Fibroblast of upper back skin (primary cell): ENCODE results near the gene MTHFD2L.

ENCODE experiments used
- DNase-seq: peaks from one replicate; pipeline ENCODE4 v3.0.0-alpha.2; 2013

The MTHFD2L gene

GRCh38 chr4:74133786-74134499, 24.0 kb upstream of the MTHFD2L start:
- peak; percentile 92 for DNase-seq

- DNase-seq: no peak
Measured at GRCh38 chr4:74134500-74134852, 23.4 kb upstream of the MTHFD2L start.

- DNase-seq: no peak
Measured at GRCh38 chr4:74146581-74147129, 11.3 kb upstream of the MTHFD2L start.

GRCh38 chr4:74148205-74148604, 9.7 kb upstream of the MTHFD2L start:
- DNase-seq: no peak

- DNase-seq: no peak
Measured at GRCh38 chr4:74152836-74153235, 5.1 kb upstream of the MTHFD2L start.

GRCh38 chr4:74156521-74156920, 1.4 kb upstream of the MTHFD2L start:
- no peak for DNase-seq

GRCh38 chr4:74157154-74157553, 764 bp upstream of the MTHFD2L start:
- peak; percentile 38 for DNase-seq

GRCh38 chr4:74158466-74159142, 686 bp downstream of the MTHFD2L start:
- no peak for DNase-seq

GRCh38 chr4:74159143-74159709, 1.3 kb downstream of the MTHFD2L start:
- no peak for DNase-seq

GRCh38 chr4:74161666-74162450, 3.9 kb downstream of the MTHFD2L start:
- no peak for DNase-seq

- DNase-seq: no peak
Measured at GRCh38 chr4:74166135-74166534, 8.2 kb downstream of the MTHFD2L start.

- DNase-seq: no peak
Measured at GRCh38 chr4:74166818-74167217, 8.9 kb downstream of the MTHFD2L start.

- no peak for DNase-seq
Measured at GRCh38 chr4:74167585-74167984, 9.7 kb downstream of the MTHFD2L start.

GRCh38 chr4:74168841-74169240, 10.9 kb downstream of the MTHFD2L start:
- no peak for DNase-seq

- no peak for DNase-seq
Measured at GRCh38 chr4:74173321-74173720, 15.4 kb downstream of the MTHFD2L start.

- DNase-seq: no peak
Measured at GRCh38 chr4:74174421-74174820, 16.5 kb downstream of the MTHFD2L start.

- no peak for DNase-seq
Measured at GRCh38 chr4:74174941-74175340, 17.0 kb downstream of the MTHFD2L start.

- no peak for DNase-seq
Measured at GRCh38 chr4:74175379-74175778, 17.5 kb downstream of the MTHFD2L start.

- no peak for DNase-seq
Measured at GRCh38 chr4:74178798-74179197, 20.9 kb downstream of the MTHFD2L start.

GRCh38 chr4:74181219-74181618, 23.3 kb downstream of the MTHFD2L start:
- DNase-seq: peak; percentile 63

- no peak for DNase-seq
Measured at GRCh38 chr4:74188912-74189311, 31.0 kb downstream of the MTHFD2L start.

GRCh38 chr4:74189331-74190043, 31.6 kb downstream of the MTHFD2L start:
- peak; percentile 51 for DNase-seq

GRCh38 chr4:74190332-74190731, 32.4 kb downstream of the MTHFD2L start:
- DNase-seq: no peak
